Ishikawa (cell line): Measurements from ENCODE around the gene LIPE.

ENCODE experiments used
- CEBPB ChIP-seq: IDR thresholded peaks from 2 replicates; pipeline ENCODE4 v1.6.1; 2012
- CREB1 ChIP-seq: IDR thresholded peaks from 2 replicates; pipeline ENCODE4 v1.6.1; 2012; ENCODE audit warnings: low read depth
- EGR1 ChIP-seq: IDR thresholded peaks from 2 replicates; pipeline ENCODE4 v1.6.1; 2012
- EP300 ChIP-seq: IDR thresholded peaks from 2 replicates; pipeline ENCODE4 v1.6.1; 2012; ENCODE audit warnings: borderline replicate concordance
- FOXM1 ChIP-seq: IDR thresholded peaks from 2 replicates; pipeline ENCODE4 v1.6.1; 2012; ENCODE audit warnings: low read depth, borderline replicate concordance
- NFIC ChIP-seq: IDR thresholded peaks from 2 replicates; pipeline ENCODE4 v1.6.1; 2012
- RAD21 ChIP-seq: IDR thresholded peaks from 2 replicates; pipeline ENCODE4 v1.6.1; 2012; ENCODE audit warnings: low read depth
- TAF1 ChIP-seq: IDR thresholded peaks from 2 replicates; pipeline ENCODE4 v1.6.1; 2012; ENCODE audit warnings: low read depth, mild to moderate bottlenecking
- TCF12 ChIP-seq: IDR thresholded peaks from 2 replicates; pipeline ENCODE4 v1.6.1; 2012; ENCODE audit warnings: low read depth
- TEAD4 ChIP-seq: IDR thresholded peaks from 2 replicates; pipeline ENCODE4 v1.6.1; 2012
- YY1 ChIP-seq: IDR thresholded peaks from 2 replicates; pipeline ENCODE4 v1.6.1; 2012; ENCODE audit warnings: low read depth
- ZBTB7A ChIP-seq: IDR thresholded peaks from 2 replicates; pipeline ENCODE4 v1.6.1; 2012; ENCODE audit warnings: low read depth
- TF ChIP-seq, protein P1 (sequence below): IDR thresholded peaks from 2 replicates; pipeline ENCODE4 v1.6.1; 2012
- TF ChIP-seq, protein P2 (sequence below): IDR thresholded peaks from 2 replicates; pipeline ENCODE4 v1.6.1; 2012; ENCODE audit warnings: low read depth, mild to moderate bottlenecking
- TF ChIP-seq, protein P3 (sequence below): IDR thresholded peaks from 2 replicates; pipeline ENCODE4 v1.6.1; 2012

The LIPE gene

DNA sequence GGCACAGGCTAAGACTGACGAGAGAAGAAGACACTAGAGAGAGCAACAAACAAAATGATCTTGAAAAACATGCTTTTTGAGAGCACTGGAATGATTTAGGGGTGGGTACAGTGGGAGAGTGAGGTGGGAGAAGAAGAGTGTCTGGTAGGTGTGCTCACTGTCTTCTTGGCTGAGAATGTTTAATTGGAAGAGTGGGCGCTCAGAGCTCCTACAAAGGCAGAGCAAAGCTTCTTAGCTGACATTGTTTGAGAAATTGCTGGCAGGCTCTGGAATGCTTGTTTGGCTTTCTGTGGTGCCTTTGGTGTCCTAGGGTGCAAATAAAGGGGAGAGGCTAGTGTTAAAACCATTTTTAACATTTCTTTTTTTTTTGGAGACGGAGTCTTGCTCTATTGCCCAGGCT lies 1.5 kb upstream of the LIPE start:
- TF ChIP-seq NFIC (no peak), CEBPB (no peak), TAF1 (no peak), EP300 (no peak), CREB1 (no peak), RAD21 (no peak), ZBTB7A (no peak), TEAD4 (no peak), TCF12 (no peak), EGR1 (no peak), YY1 (no peak), FOXM1 (no peak)
- TF ChIP-seq, protein P1, sequence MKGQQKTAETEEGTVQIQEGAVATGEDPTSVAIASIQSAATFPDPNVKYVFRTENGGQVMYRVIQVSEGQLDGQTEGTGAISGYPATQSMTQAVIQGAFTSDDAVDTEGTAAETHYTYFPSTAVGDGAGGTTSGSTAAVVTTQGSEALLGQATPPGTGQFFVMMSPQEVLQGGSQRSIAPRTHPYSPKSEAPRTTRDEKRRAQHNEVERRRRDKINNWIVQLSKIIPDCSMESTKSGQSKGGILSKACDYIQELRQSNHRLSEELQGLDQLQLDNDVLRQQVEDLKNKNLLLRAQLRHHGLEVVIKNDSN: no peak
- TF ChIP-seq, protein P2, sequence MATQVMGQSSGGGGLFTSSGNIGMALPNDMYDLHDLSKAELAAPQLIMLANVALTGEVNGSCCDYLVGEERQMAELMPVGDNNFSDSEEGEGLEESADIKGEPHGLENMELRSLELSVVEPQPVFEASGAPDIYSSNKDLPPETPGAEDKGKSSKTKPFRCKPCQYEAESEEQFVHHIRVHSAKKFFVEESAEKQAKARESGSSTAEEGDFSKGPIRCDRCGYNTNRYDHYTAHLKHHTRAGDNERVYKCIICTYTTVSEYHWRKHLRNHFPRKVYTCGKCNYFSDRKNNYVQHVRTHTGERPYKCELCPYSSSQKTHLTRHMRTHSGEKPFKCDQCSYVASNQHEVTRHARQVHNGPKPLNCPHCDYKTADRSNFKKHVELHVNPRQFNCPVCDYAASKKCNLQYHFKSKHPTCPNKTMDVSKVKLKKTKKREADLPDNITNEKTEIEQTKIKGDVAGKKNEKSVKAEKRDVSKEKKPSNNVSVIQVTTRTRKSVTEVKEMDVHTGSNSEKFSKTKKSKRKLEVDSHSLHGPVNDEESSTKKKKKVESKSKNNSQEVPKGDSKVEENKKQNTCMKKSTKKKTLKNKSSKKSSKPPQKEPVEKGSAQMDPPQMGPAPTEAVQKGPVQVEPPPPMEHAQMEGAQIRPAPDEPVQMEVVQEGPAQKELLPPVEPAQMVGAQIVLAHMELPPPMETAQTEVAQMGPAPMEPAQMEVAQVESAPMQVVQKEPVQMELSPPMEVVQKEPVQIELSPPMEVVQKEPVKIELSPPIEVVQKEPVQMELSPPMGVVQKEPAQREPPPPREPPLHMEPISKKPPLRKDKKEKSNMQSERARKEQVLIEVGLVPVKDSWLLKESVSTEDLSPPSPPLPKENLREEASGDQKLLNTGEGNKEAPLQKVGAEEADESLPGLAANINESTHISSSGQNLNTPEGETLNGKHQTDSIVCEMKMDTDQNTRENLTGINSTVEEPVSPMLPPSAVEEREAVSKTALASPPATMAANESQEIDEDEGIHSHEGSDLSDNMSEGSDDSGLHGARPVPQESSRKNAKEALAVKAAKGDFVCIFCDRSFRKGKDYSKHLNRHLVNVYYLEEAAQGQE: no peak
- TF ChIP-seq, protein P3, sequence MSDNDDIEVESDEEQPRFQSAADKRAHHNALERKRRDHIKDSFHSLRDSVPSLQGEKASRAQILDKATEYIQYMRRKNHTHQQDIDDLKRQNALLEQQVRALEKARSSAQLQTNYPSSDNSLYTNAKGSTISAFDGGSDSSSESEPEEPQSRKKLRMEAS: no peak

DNA sequence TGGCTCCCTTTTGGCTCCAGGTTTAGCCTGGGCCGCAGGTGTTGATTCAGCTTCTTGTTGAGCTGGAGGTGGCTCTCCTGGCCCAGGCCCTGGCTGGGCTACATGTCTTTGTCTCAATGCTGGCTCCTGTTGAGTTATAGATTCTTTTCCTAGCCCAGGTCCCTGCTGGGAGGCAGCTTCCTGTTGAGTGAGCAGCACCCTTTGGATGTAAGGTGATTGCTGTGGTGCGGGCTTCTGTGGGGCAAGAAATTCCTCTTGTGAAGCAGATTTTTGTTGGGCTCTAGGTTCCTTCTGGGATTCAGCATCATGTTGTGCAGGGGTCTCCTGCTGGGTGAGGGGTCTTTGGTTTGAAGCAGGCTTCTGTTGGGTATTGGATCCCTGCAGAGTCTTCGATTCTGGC lies 545 bp downstream of the LIPE start:
- TF ChIP-seq, protein P2: no peak
- TF ChIP-seq TCF12: no peak
- TF ChIP-seq CEBPB: no peak
- TF ChIP-seq EP300: no peak
- no peak for TF ChIP-seq FOXM1
- TF ChIP-seq RAD21: no peak
- TF ChIP-seq, protein P1: no peak
- no peak for TF ChIP-seq TEAD4
- no peak for TF ChIP-seq ZBTB7A

DNA sequence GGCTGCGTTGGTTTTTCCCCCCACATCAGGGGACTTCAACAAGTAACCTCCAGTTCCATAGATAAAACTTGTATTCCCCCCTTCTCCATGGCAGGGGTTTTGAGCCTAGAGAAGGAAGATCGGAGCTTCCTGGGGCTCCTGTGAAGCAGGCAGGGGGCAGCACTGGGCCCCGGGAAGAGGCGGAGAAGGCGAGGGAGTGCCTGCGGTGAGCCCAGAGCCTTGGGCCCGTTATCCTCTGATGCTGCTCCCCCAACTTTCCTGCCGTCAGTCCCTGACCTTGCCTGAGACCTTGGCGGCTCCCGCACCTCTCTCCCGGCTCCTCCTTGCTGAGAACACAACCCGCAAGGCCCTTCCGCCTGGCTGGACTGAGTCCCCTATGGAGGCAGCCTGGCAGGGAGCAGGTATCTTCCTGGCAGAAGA lies 2.5 kb downstream of the LIPE start:
- TF ChIP-seq ZBTB7A (no peak), YY1 (no peak), TCF12 (no peak), FOXM1 (no peak), NFIC (no peak), RAD21 (no peak), TAF1 (no peak), CREB1 (no peak)
- TF ChIP-seq, protein P1: no peak
- TF ChIP-seq, protein P2: no peak

DNA sequence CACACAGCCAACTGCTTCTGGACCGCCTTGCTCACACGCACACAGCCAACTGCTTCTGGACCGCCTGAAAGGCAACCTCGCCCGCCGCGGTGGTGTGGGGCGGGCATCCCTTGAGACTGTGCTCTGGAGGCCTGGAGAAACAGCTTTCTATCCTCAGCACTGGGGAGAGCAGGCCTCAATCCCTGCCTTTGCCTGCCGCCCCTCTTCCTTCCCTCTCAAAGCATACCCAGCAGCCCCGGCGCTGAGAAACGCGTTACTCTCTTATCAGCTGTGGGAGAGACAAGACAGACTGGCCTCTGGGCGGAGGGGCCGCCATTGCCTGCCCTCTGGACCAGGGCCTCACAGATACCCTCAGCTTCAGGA lies 2.9 kb downstream of the LIPE start:
- TF ChIP-seq, protein P3: no peak
- TF ChIP-seq NFIC: no peak
- TF ChIP-seq EGR1: no peak
- TF ChIP-seq TAF1: no peak
- no peak for TF ChIP-seq CREB1
- TF ChIP-seq ZBTB7A: no peak
- no peak for TF ChIP-seq EP300
- no peak for TF ChIP-seq TCF12
- no peak for TF ChIP-seq CEBPB
- no peak for TF ChIP-seq RAD21
- no peak for TF ChIP-seq FOXM1
- no peak for TF ChIP-seq TEAD4
- TF ChIP-seq, protein P1: no peak
- TF ChIP-seq, protein P2: no peak
- no peak for TF ChIP-seq YY1
